Prostate gland (tissue), 2 donors: ENCODE results near the gene DOCK4. TPM values are rescaled to one million over a fixed set of nuclear protein-coding genes. Genes with fewer than 3 reads are reported as not detected.

Experiments
- DNase-seq: peaks from one replicate; pipeline ENCODE4 v3.0.0-alpha.2; 2019; ENCODE audit warnings: low spot score
- H3K27ac ChIP-seq, 2 donors: fragments of 200-600 bp; sonication (generic); 2 replicates each; pipeline ENCODE4 v1.5.1; 2017 to 2019
- H3K27me3 ChIP-seq: fragments of 200-600 bp; sonication (generic); replicated peaks from 2 replicates; pipeline ENCODE4 v1.5.1; 2019; ENCODE audit not compliant: insufficient read depth
- H3K36me3 ChIP-seq, 2 donors: fragments of 200-600 bp; sonication (generic); 1 replicate in 1 of 2; 2 replicates in 1 of 2; pipeline versions ENCODE4 v1.5.1 to v1.8.1; 2017 to 2019
- H3K4me1 ChIP-seq: fragments of 200-600 bp; sonication (generic); replicated peaks from 2 replicates; pipeline ENCODE4 v1.5.1; 2019
- H3K4me3 ChIP-seq, 2 donors: fragments of 200-600 bp; sonication (generic); 2 replicates each; pipeline ENCODE4 v1.5.1; 2017 to 2019
- H3K9me3 ChIP-seq: fragments of 200-600 bp; sonication (generic); 2 replicates; pipeline ENCODE4 v1.5.1; 2017
- CTCF ChIP-seq, 4 experiments: fragments of 200-600 bp in 2 of 4; fragments of 450-650 bp in 2 of 4; sonication (generic) in 2 of 4; IDR thresholded peaks; 1 replicate in 3 of 4; 2 replicates in 1 of 4; pipeline ENCODE4 v1.5.1; 2016 to 2019; ENCODE audit warnings: antibody characterized with exemption in 4 of 4, mild to moderate bottlenecking in 2 of 4, moderate library complexity in 2 of 4
- POLR2A ChIP-seq: fragments of 450-650 bp; IDR thresholded peaks from one replicate; pipeline ENCODE4 v1.6.1; 2016; ENCODE audit warnings: antibody characterized with exemption, mild to moderate bottlenecking
- POLR2AphosphoS5 ChIP-seq: sonication (generic); formaldehyde crosslinking; IDR thresholded peaks from one replicate; pipeline ENCODE4 v1.6.1; 2017; ENCODE audit warnings: antibody characterized with exemption
- WGBS: methylation state at CpG from one replicate; pipeline ENCODE4 v1.1.5; 2018; 5-methylcytosine and 5-hydroxymethylcytosine counted together
- intact Hi-C: fragments of 100-400 bp; cut with DNase I; formaldehyde crosslinking; loops from one replicate; pipeline ENCODE4 v1.14.2; 2022
- total RNA-seq, 2 donors: library from RNA; depleted of rRNA; stranded (reverse); fragments of >200 nt; gene quantifications; one replicate each; pipeline ENCODE4 v1.1.0, GENCODE V29; 2016

Gene DOCK4
- total RNA-seq, 2 donors from 2014 or later, result 21.8 to 37.4 TPM

- no peaks in the 10 kb centered on the region for H3K4me1 ChIP-seq
- H3K27me3 ChIP-seq, result no peaks in the 10 kb centered on the region
- no peak overlapping the region for H3K27ac ChIP-seq
- 83% methylated on average over 6 of the region's 6 CpGs for WGBS
- no peak overlapping the region for H3K4me3 ChIP-seq
- intact Hi-C loops, result loop anchor here (10.0 kb wide), 3 partner anchors 63 to 447 kb away; no protein-coding TSS in a partner anchor
- no peaks in the 10 kb centered on the region for H3K36me3 ChIP-seq
- DNase-seq, result no peak
- no peaks in the 10 kb centered on the region for H3K9me3 ChIP-seq
- TF ChIP-seq POLR2AphosphoS5 (no peak), CTCF (IDR thresholded peaks at IDR 0.05) (no peak), POLR2A (no peak)
Observed at GRCh38 chr7:112201411-112201810, 4.8 kb downstream of the DOCK4 start.

- intact Hi-C loops, result loop anchor here (10.0 kb wide), 3 partner anchors 65 to 445 kb away; no protein-coding TSS in a partner anchor
- no peak overlapping the region for H3K27ac ChIP-seq
- TF ChIP-seq CTCF (IDR thresholded peaks at IDR 0.05) (no peak), POLR2A (no peak), POLR2AphosphoS5 (no peak)
- no peaks in the 10 kb centered on the region for H3K27me3 ChIP-seq
- no peaks in the 10 kb centered on the region for H3K4me1 ChIP-seq
- H3K4me3 ChIP-seq, result no peak overlapping the region
- DNase-seq, result no peak
- H3K9me3 ChIP-seq, result no peaks in the 10 kb centered on the region
- H3K36me3 ChIP-seq, result no peaks in the 10 kb centered on the region
- WGBS, result 95% methylated on average over 1 of the region's 1 CpG
Observed at GRCh38 chr7:112199672-112200071, 6.5 kb downstream of the DOCK4 start.

- Histone ChIP-seq H3K4me1 (no peaks in the 10 kb centered on the region), H3K36me3 (no peaks in the 10 kb centered on the region), H3K27me3 (no peaks in the 10 kb centered on the region), H3K4me3 (no peak overlapping the region), H3K27ac (no peak overlapping the region), H3K9me3 (no peaks in the 10 kb centered on the region)
- TF ChIP-seq POLR2A, result no peak
- no peak for TF ChIP-seq POLR2AphosphoS5
- TF ChIP-seq CTCF (IDR thresholded peaks at IDR 0.05), result no peak
- DNase-seq, result no peak
- intact Hi-C loops, result no loop called here
- 70% methylated on average over 2 of the region's 2 CpGs for WGBS
Observed at GRCh38 chr7:112199035-112199655, 7.1 kb downstream of the DOCK4 start.

- TF ChIP-seq POLR2AphosphoS5, result no peak
- TF ChIP-seq POLR2A, result no peak
- no peak for TF ChIP-seq CTCF (IDR thresholded peaks at IDR 0.05)
- no peak overlapping the region for H3K27ac ChIP-seq
- no peaks in the 10 kb centered on the region for H3K36me3 ChIP-seq
- H3K4me1 ChIP-seq, result no peaks in the 10 kb centered on the region
- H3K27me3 ChIP-seq, result no peaks in the 10 kb centered on the region
- intact Hi-C loops, result no loop called here
- no peaks in the 10 kb centered on the region for H3K9me3 ChIP-seq
- H3K4me3 ChIP-seq, result no peak overlapping the region
- DNase-seq, result no peak
- 53% methylated on average over 6 of the region's 6 CpGs for WGBS
Observed at GRCh38 chr7:112197322-112197721, 8.9 kb downstream of the DOCK4 start.

GRCh38 chr7:112195717-112196116, 10.5 kb downstream of the DOCK4 start:
- no peaks in the 10 kb centered on the region for H3K36me3 ChIP-seq
- intact Hi-C loops, result no loop called here
- 81% methylated on average over 5 of the region's 5 CpGs for WGBS

More at GRCh38 chr7:112195717-112196116, 10.5 kb downstream of the DOCK4 start:
- no peaks in the 10 kb centered on the region for H3K9me3 ChIP-seq
- H3K4me1 ChIP-seq, result no peaks in the 10 kb centered on the region
- H3K27ac ChIP-seq, result no peak overlapping the region
- no peak for DNase-seq
- H3K27me3 ChIP-seq, result no peaks in the 10 kb centered on the region
- TF ChIP-seq POLR2A (no peak), CTCF (IDR thresholded peaks at IDR 0.05) (no peak), POLR2AphosphoS5 (no peak)
- no peak overlapping the region for H3K4me3 ChIP-seq
